ENCODE results near the gene KIRREL1. TPM values are rescaled to one million over a fixed set of nuclear protein-coding genes. Genes with fewer than 3 reads are reported as not detected.

The KIRREL1 gene
- total RNA-seq, 2 donors from 2014 or later = 0.08 TPM; not detected in 1

DNA sequence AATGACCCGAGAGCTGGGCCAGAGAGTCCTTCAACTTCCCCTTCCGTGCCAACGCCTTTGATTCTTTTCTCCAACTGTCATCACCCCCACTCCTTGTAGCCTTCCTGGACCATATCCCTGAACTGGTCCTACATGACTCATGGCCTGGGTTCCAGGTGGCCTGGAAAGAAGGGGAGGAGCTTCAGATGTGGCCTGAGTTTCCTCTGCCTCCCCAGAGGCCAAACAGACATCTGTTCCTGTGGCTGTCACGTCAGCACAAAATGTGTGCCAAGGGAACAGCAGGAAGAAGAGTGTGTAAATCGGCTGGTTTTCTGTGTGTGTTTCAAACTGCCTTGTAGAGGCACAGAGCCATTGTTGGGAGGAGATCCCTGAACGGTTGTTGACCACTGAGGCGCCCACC, 24.9 kb upstream of the KIRREL1 start:
- no peak for ATAC-seq
- Mint-ChIP-seq H3K36me3 (no peaks in the 10 kb centered on the region), H3K27ac (no peak overlapping the region), H3K9me3 (no peaks in the 10 kb centered on the region)
- DNase-seq (ENCODE audit: low spot score in 2 of 2) = no peak

DNA sequence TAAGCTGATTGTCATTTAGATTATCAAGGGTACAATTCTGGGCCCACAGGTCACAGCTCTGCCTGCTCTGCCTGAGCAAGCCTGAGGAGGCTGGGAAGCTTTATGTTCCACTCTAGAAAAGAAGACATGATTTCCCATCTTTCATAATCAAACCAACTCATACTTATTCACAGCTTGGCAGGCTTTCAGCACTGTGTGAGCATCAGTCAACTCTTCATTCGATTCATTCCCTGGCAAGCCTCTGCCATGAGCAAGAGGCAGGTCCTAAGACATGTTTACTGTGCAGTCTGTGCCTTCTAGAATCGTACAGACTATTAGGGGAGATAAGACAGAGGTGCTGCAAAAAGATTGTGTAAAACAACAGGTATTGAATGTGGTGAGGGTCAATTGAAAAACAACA, 24.5 kb upstream of the KIRREL1 start:
- no peak overlapping the region for H3K27ac Mint-ChIP-seq
- DNase-seq (ENCODE audit: low spot score in 2 of 2) (no peak), ATAC-seq (no peak)
- H3K36me3 Mint-ChIP-seq = no peaks in the 10 kb centered on the region
- H3K9me3 Mint-ChIP-seq = no peaks in the 10 kb centered on the region

DNA sequence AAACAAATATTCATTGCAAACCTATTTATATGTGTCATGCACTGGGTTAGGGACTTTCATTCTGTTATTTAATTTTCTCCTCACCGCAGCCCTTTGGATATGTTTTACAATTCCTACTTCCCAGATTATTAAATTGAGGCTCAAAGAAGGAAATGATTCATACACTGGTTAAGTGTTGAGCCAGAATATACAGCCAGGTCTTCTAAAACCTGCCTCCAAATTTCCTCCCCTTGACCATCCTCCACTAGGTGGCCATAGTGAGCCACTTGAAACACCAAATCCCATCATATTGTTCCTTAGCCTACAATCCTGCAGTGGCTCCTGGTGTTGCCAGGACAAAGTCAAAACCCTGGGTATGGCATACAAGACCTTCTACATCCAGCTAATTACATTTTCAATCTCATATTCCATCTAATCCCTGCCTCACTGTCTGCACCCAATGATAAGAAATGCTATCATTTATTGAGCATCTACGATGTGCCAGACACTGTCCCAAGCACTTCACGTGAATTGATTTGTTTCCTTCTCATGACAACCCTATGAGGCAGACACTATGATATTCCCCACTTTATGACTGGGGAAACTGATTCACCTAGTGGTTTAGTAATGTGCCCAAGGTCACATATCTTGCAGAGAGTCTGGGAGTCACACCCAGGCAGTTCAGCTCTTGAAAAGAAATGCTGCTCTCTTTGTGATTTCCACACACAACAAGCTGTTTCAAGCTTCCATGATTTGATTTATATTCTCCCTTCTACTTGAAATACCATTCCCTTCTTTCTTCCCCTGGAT, 23.6 kb upstream of the KIRREL1 start:
- Mint-ChIP-seq H3K36me3 (no peaks in the 10 kb centered on the region), H3K9me3 (no peaks in the 10 kb centered on the region), H3K27ac (no peak overlapping the region)
- DNase-seq (ENCODE audit: low spot score in 2 of 2) = no peak
- no peak for ATAC-seq

DNA sequence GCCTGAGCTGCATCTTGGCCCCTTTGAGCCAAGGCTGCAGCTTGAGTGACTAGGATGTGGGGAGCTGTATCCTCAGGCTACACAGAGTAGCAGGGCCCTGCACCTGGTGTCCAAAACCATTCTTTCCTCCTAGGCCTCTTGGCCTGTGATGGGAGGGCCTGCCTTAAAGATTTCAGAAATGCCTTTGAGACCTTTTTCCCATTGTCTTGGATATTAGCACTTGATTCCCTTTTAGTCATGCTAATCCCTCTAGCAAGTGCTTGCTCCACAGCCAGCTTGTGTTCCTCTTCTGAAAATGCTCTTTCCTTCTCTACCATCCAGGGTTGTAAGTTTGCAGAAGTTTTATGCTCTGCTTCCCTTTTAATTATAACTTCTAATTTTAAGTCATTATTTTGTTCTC, 21.7 kb upstream of the KIRREL1 start:
- no peaks in the 10 kb centered on the region for H3K36me3 Mint-ChIP-seq
- no peak for ATAC-seq

DNA sequence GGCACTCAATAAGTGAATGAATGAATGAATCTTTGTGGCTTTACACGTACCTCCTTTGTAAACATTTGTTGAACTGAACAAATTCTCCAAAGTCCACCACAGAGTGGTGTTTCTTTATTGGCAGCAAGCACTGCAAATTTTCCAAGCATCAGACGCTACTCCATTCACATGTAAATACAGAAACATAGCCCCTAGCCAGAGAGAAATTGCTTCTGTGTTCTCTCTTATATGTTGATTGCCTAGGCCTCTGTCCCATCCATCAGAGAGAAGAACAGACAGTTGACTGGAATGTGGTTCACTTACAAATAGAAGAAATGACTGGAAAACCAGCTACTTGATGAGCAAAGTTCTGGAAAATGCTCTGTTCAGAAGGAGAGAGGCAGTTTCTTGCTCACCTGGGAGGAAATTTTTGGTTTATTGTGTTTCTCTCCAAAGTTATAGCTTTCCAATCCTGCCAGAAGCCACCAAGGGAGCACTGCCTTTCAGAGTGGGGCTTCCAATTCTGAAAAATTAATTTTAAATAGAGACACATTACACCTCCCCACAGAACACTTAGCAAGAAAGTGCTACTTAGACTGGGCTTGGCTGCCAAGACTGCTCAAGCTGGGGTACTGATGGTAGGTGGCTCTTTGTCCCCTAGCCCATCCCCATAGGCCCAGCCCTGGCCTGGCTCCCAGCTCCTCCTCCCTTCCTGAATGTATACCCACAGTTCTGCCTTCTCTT, 18.1 kb upstream of the KIRREL1 start:
- H3K27ac Mint-ChIP-seq = no peak overlapping the region
- no peaks in the 10 kb centered on the region for H3K36me3 Mint-ChIP-seq
- ATAC-seq = no peak
- no peaks in the 10 kb centered on the region for H3K9me3 Mint-ChIP-seq
- no peak for DNase-seq (ENCODE audit: low spot score in 2 of 2)

More for the DNA sequence above, 21.7 kb upstream of the KIRREL1 start:
- no peak for DNase-seq (ENCODE audit: low spot score in 2 of 2)
- Mint-ChIP-seq H3K9me3 (no peaks in the 10 kb centered on the region), H3K27ac (no peak overlapping the region)

DNA sequence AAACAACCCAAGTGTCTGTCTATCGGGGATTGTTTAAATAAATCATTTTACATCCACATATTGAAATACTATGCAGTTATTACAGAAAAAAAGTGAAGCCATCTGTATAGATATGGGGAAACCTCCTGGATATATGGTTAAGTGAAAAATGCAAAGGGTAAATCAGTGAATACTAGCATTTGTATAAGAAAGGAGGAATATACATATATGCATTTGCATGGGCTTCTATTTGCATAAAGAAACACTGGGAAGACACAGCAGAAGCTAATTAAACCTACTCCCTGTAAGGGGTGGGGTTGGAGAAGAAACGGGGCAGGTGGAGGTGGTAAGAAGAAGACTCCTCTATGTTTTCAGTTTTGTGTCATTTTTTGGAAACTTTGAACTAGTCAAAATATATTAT, 16.6 kb upstream of the KIRREL1 start:
- DNase-seq (ENCODE audit: low spot score in 2 of 2) (no peak), ATAC-seq (no peak)
- no peaks in the 10 kb centered on the region for H3K9me3 Mint-ChIP-seq
- H3K27ac Mint-ChIP-seq = no peak overlapping the region
- H3K36me3 Mint-ChIP-seq = no peaks in the 10 kb centered on the region

DNA sequence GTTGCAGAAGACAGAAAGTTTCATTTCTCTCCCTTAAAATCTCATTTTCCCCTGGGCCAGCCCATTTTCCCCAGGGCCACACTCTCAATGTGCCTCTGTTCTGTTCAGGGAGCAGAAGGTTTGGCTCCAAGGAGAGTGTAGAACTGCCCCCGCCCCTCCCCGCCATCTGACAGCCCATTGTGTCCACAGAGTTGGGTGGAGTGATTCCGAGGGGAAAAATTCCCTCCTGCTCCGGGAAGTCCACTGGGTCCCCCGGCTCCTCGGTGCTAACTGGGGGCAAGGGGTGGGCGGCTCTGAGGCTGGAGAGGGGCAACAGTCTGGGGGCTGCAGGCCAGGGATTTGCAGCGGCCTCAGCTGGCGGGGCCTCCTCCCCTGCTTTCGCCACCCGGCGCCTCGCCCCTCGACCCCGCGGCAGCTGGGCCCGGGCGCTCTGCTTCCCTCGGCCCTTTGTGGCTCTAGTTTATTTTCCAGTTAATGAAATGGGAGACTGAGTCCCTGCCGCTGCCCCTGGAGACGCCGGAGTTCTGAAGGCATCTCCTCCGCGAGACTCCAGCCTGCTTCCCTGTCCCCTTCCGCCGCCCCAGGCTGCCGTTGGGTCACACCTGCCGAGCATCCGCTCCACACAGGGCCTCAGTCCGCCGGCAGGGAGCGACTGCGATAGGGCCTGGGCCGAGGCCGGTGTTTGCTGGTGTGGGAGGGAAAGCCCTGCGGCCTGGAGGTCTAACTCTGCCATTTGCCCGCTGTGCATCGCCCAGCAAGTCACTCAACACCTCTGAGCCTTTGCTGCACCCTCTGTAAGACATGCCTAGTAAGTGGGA, 14.7 kb upstream of the KIRREL1 start:
- DNase-seq (ENCODE audit: low spot score in 2 of 2) (no peak), ATAC-seq (no peak)
- Mint-ChIP-seq H3K9me3 (no peaks in the 10 kb centered on the region), H3K36me3 (no peaks in the 10 kb centered on the region), H3K27ac (no peak overlapping the region)

DNA sequence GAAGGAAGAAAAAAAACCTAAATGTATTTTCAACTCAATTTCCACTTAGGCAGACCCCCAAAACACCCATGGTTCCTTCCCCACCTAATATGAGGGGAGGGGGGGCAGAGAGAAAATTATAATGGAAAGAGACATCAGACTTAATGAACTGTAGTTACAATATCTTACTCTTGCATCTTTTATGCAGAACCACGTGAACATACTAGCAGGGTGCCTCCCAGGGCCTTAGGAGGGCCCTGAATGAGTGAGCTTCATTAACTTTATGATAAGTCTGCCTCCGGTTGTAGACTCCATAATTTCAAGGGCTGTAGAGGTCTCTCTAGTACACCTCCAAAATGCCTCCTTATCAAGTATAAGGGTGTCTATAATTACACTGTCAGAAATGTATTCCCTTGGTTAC, 11.3 kb upstream of the KIRREL1 start:
- DNase-seq (ENCODE audit: low spot score in 2 of 2) (no peak), ATAC-seq (no peak)
- Mint-ChIP-seq H3K36me3 (no peaks in the 10 kb centered on the region), H3K27ac (no peak overlapping the region), H3K9me3 (no peaks in the 10 kb centered on the region)

DNA sequence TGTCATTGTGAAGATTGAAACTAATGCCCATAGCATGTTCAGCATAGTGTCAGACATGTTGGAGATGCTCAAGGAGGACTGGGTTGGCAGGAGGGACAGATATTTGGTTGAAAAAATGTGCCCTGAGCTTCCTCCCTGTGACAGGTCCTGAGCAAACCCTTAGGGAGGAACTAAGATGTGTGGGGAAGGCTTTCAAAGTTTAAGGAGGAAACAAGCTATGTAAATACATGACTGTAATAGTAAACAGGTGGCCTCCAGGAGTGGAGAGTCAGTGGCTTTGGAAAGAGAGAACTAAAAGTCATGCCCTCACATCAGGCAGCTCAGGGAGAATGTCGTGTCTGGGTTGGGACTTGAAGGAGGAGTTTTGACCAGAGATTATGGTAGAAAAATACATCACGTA, 9.7 kb upstream of the KIRREL1 start:
- no peaks in the 10 kb centered on the region for H3K36me3 Mint-ChIP-seq
- H3K9me3 Mint-ChIP-seq = no peaks in the 10 kb centered on the region
- ATAC-seq = no peak
- no peak for DNase-seq (ENCODE audit: low spot score in 2 of 2)
- no peak overlapping the region for H3K27ac Mint-ChIP-seq

DNA sequence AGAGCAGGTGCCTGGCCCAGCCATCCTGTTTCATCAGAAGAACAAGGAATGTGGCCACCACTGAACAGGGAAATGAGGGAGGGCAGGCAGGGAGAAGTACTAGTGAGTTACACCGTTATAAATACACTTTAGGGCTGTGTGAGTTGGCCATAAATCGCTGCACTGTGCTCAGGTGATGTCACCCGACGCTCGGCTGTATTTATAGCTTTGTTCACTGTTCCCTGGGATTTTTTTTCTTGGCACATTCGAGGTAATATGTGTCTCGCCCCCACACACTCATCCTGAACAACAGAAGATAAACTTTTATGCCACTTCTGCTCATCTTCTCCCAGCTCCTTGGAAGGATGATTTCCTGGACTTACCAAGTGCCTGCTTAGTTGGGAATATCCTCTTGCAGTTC, 9.0 kb upstream of the KIRREL1 start:
- H3K27ac Mint-ChIP-seq = no peak overlapping the region
- ATAC-seq (no peak), DNase-seq (ENCODE audit: low spot score in 2 of 2) (no peak)
- H3K9me3 Mint-ChIP-seq = no peaks in the 10 kb centered on the region
- H3K36me3 Mint-ChIP-seq = no peaks in the 10 kb centered on the region

DNA sequence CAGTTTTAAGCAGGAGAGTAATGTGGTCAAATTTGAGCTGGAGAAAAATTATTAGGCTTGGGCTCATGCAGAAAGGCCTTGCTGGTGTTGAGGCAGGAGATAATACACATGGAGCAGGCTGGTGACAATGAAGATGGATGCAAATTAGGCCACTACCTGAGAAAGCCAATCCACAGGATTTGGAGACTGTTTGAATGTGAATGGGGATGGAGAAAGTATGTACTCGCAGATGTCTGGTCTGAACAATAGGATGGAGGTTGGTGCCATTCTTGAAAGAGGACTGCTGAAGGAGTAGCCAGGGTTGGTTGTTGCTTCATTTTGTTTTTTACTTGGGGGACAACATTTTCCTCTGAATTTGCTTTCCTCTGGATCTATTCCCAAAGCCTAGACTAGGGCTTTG, 8.0 kb upstream of the KIRREL1 start:
- no peak for ATAC-seq
- Mint-ChIP-seq H3K27ac (no peak overlapping the region), H3K9me3 (no peaks in the 10 kb centered on the region), H3K36me3 (no peaks in the 10 kb centered on the region)
- DNase-seq (ENCODE audit: low spot score in 2 of 2) = no peak

DNA sequence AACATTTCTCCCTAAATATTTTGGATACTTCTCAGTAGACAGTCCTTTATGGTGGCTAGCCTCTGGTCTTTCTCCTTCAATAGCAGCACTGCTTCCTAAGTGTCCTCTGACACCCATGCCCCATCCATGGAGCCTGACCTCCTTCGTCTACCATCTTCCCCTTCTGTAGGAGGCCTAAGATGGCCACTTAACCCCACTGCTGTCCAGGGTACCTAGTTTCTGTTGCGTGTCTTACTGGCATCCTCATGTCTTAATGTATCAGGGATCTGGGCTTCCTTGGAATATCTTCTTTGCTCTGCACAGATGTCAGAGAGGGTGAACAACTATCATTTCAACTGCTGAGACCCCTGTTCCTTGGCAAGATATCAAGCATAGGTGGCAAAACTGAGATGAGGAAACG, 5.4 kb upstream of the KIRREL1 start:
- H3K36me3 Mint-ChIP-seq = no peaks in the 10 kb centered on the region
- no peak for DNase-seq (ENCODE audit: low spot score in 2 of 2)
- ATAC-seq = no peak

DNA sequence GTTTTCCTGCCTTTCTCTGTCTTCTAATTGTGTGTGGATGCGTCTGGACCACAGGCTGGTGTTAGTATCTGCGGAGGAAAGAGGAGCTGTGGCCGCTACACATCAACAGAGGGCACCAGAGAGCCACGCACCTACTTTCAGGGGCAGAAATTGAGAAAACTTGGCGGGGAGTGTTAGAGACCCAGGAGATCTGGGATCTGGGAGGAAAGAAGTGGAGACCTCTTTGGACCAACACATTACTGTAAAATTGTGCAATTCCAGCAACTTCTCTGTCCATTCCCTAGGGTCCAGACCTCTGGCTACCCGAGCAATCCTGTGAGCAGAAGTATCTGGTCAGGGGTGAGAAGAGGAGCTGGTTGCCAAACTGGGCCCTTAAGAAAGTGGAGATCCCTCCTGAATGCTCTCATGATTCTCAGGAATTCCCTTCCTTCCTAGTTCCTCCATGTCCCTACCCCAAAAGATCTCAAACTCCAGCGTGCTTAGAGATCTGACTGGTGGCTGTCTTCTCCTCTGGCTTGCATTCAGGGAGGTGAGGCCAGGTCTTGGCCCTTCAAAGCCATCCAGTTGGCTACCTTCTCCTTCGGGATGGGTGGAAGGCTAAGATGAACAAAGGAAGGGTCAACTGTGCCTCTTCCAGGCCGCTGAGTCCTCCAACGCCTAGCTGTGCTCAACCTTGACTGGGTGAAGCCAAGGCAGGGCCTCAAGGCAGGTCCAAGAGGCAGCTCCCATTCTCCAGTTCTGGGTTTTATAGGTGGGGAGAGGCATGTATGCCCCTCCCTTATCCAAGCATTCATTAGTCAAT, 1.2 kb upstream of the KIRREL1 start:
- DNase-seq (ENCODE audit: low spot score in 2 of 2) (peak in 1 of 2 donors; percentile 56), ATAC-seq (peak; percentile 29 to 72)
- Mint-ChIP-seq H3K9me3 (no peaks in the 10 kb centered on the region), H3K27ac (no peak overlapping the region), H3K36me3 (no peaks in the 10 kb centered on the region)

More for the DNA sequence above, 5.4 kb upstream of the KIRREL1 start:
- no peaks in the 10 kb centered on the region for H3K9me3 Mint-ChIP-seq
- H3K27ac Mint-ChIP-seq = no peak overlapping the region

DNA sequence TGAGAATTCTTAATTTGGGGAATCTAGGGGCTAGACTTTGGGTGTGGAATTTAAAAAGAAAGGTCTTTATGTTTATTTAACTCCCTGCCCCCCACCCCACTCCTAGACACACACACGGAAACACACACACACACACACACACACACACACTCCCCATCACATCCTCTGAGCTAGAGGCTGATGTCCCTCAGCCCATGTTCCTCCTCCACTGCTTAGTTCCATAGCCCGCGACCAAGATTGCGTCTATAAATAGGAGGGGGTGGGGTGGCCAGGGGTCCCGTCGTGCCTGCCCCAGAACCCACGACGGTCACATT, 655 bp upstream of the KIRREL1 start:
- Mint-ChIP-seq H3K9me3 (no peaks in the 10 kb centered on the region), H3K27ac (no peak overlapping the region), H3K36me3 (no peaks in the 10 kb centered on the region)
- DNase-seq (ENCODE audit: low spot score in 2 of 2) = no peak
- ATAC-seq = no peak

DNA sequence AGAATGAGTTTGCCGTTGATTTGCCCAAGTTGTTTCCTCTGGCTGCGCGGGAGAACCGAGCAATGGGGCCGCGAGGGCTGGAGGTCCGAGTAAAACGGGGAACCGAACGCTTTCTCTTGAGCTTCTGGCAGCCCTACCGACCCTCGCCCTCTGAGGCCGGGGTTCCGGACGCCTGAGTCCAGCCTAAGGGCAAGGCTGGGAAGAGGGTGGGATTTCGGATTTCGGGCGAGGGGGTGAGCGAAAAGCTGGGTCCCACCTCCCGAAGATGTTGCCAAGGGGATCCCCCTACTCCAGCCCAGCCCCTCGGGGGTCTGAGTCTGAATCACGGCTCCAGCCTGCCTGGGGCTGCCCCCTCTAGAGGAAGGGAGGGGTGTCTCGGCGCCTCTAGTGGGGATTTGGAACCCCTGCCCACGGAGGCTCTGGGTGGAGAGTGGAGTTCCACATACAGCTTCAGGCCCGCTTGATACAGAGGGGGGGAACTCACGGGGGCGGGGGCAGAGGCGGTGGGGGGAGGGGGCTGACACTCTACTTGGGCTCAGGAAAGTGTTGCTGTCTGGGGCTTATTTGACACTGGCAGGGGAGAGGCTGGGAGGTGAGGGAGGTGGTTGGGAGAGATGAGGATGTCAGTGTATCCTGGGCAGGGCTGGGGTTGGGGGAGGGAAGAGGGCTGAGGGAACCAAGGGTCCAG, 617 bp downstream of the KIRREL1 start:
- H3K9me3 Mint-ChIP-seq = no peaks in the 10 kb centered on the region
- no peaks in the 10 kb centered on the region for H3K36me3 Mint-ChIP-seq

More for the DNA sequence above, 617 bp downstream of the KIRREL1 start:
- DNase-seq (ENCODE audit: low spot score in 2 of 2) = no peak
- no peak for ATAC-seq
- no peak overlapping the region for H3K27ac Mint-ChIP-seq
